Endothelial cell of umbilical vein (primary cell): ENCODE measurements around the gene SLC25A43. TPM values are rescaled to one million over a fixed set of nuclear protein-coding genes. Genes with fewer than 3 reads are reported as not detected.
"Not testable (repeated sequence)": the region's sequence is repeated elsewhere in the genome, so short reads cannot be mapped to it uniquely, and the experiment has no call there.

ENCODE experiments used
- BruUV-seq: library from RNA; stranded (reverse); fragments of 400-500 nt; replicated peaks from 2 replicates; lab custom pipeline; 2021; lab: Mats Ljungman, UMichigan
- CTCF ChIA-PET: fragments of 300-600, 350-600 bp; sonication (Branson Sonifier 250); formaldehyde crosslinking; loops from one replicate; lab custom pipeline; 2021; ENCODE audit warnings: antibody characterized with exemption, inconsistent platforms; lab: Charles Lee
- POLR2A ChIA-PET: fragments of 300-600, 350-600 bp; sonication (Branson Sonifier 250); formaldehyde crosslinking; loops from one replicate; lab custom pipeline; 2021; ENCODE audit warnings: antibody characterized with exemption, inconsistent platforms; lab: Charles Lee
- DNase-seq: peaks from one replicate; pipeline ENCODE4 v3.0.0-alpha.2; 2011; ENCODE audit warnings: low read depth, low spot score
- FAIRE-seq: peaks from 2 replicates; lab custom pipeline; 2011; peaks lifted over from hg19 to GRCh38; lab: Jason Lieb, UNC
- H2AFZ ChIP-seq: 2 replicates; pipeline ENCODE4 v1.6.0; 2012; ENCODE audit warnings: low read depth, low read length, control low read depth, inconsistent platforms
- H3K27ac ChIP-seq: 2 replicates; pipeline ENCODE4 v1.5.1; 2011; ENCODE audit warnings: low read depth, mild to moderate bottlenecking, control low read depth, low read length, moderate library complexity; ENCODE audit not compliant: insufficient read depth
- H3K27me3 ChIP-seq, 2 experiments: 2 replicates each; pipeline versions ENCODE4 v1.6.0 to v1.6.1; 2011; ENCODE audit warnings: low read length in 2 of 2, mixed read lengths in 1 of 2; ENCODE audit not compliant: control insufficient read depth in 2 of 2, insufficient read depth in 2 of 2
- H3K36me3 ChIP-seq, 2 experiments: 2 replicates in 1 of 2; 3 replicates in 1 of 2; pipeline ENCODE4 v1.5.1; 2011; ENCODE audit warnings: low read length in 2 of 2, mild to moderate bottlenecking in 1 of 2, moderate library complexity in 1 of 2; ENCODE audit not compliant: control insufficient read depth in 2 of 2, insufficient read depth in 2 of 2; ENCODE audit errors: extremely low read depth in 1 of 2
- H3K4me1 ChIP-seq: 3 replicates; pipeline ENCODE4 v1.5.1; 2011; ENCODE audit warnings: mild to moderate bottlenecking, low read length; ENCODE audit not compliant: control insufficient read depth, insufficient read depth; ENCODE audit errors: extremely low read depth
- H3K4me2 ChIP-seq: 2 replicates; pipeline ENCODE4 v1.6.1; 2011; ENCODE audit warnings: low read length, control low read depth, mixed read lengths; ENCODE audit not compliant: insufficient read depth
- H3K4me3 ChIP-seq, 3 experiments: fragments of 200-600 bp in 1 of 3; sonication (generic), shearing (Covaris generic) in 1 of 3; replicated peaks in 1 of 3; 2 replicates each; pipeline ENCODE4 v1.5.1; 2011 to 2016; ENCODE audit warnings: control low read depth in 3 of 3, low read length in 3 of 3, mild to moderate bottlenecking in 2 of 3, inconsistent platforms in 1 of 3, low read depth in 1 of 3, moderate library complexity in 1 of 3; ENCODE audit not compliant: insufficient read depth in 1 of 3
- H3K79me2 ChIP-seq: 2 replicates; pipeline ENCODE4 v1.6.0; 2012; ENCODE audit warnings: low read length, inconsistent platforms; ENCODE audit not compliant: control insufficient read depth, insufficient read depth
- H3K9ac ChIP-seq: replicated peaks from 2 replicates; pipeline ENCODE3; 2011; ENCODE audit warnings: low read length, control low read depth; ENCODE audit not compliant: insufficient read depth; ENCODE audit errors: extremely low read depth
- H3K9me1 ChIP-seq: replicated peaks from 3 replicates; pipeline ENCODE4 v1.6.0; 2011; ENCODE audit warnings: mild to moderate bottlenecking, low read length; ENCODE audit not compliant: control insufficient read depth, insufficient read depth; ENCODE audit errors: extremely low read depth
- H3K9me3 ChIP-seq: replicated peaks from 2 replicates; pipeline ENCODE4 v1.5.1; 2012; ENCODE audit warnings: low read length, inconsistent platforms; ENCODE audit not compliant: control insufficient read depth, insufficient read depth
- H4K20me1 ChIP-seq: replicated peaks from 2 replicates; pipeline ENCODE3; 2011; ENCODE audit warnings: mild to moderate bottlenecking, low read length; ENCODE audit not compliant: control insufficient read depth, insufficient read depth; ENCODE audit errors: extremely low read depth
- EZH2 ChIP-seq: IDR thresholded peaks from 2 replicates; pipeline ENCODE4 v1.6.1; 2012; ENCODE audit warnings: borderline replicate concordance, low read depth, mild to moderate bottlenecking, moderate library complexity, low read length, inconsistent platforms; ENCODE audit not compliant: severe bottlenecking
- FOS ChIP-seq: IDR thresholded peaks from 2 replicates; pipeline ENCODE4 v1.6.1; 2011; ENCODE audit warnings: mild to moderate bottlenecking, low read length, moderate library complexity, borderline replicate concordance; ENCODE audit not compliant: insufficient read depth
- GATA2 ChIP-seq: IDR thresholded peaks from 2 replicates; pipeline ENCODE4 v1.7.0; 2011; ENCODE audit warnings: low read depth, mild to moderate bottlenecking, moderate library complexity, mixed read lengths, low read length; ENCODE audit not compliant: insufficient read length, insufficient read depth
- JUN ChIP-seq: IDR thresholded peaks from 2 replicates; pipeline ENCODE4 v1.6.1; 2011; ENCODE audit warnings: borderline replicate concordance, low read depth; ENCODE audit not compliant: insufficient read length, insufficient read depth
- MYC ChIP-seq: IDR thresholded peaks from one replicate; pipeline ENCODE4 v1.6.1; 2011; ENCODE audit warnings: mild to moderate bottlenecking, low read depth, low read length
- POLR2A ChIP-seq: IDR thresholded peaks from 2 replicates; pipeline ENCODE4 v1.6.1; 2012; ENCODE audit warnings: low read depth, mild to moderate bottlenecking, control low read depth, low read length
- POLR2AphosphoS5 ChIP-seq: IDR thresholded peaks from 2 replicates; pipeline ENCODE4 v1.6.1; 2012; ENCODE audit warnings: low read depth, mild to moderate bottlenecking, control low read depth, low read length, moderate library complexity; ENCODE audit not compliant: insufficient read depth
- dilution Hi-C: fragments of 300-500 bp; cut with MboI; formaldehyde crosslinking; loops from one replicate; pipeline ENCODE4 v1.15.0; 2019; ENCODE audit warnings: low sequenced_read_pairs; ENCODE audit not compliant: extremely low pct_ligation_motif_present
- intact Hi-C: fragments of 100-400 bp; cut with micrococcal nuclease; formaldehyde crosslinking; loops from one replicate; pipeline ENCODE4 v1.10.0; 2022
- polyA plus RNA-seq, 4 experiments: library from polyadenylated mRNA; depleted of rRNA in 3 of 4; stranded (reverse) in 3 of 4; unstranded in 1 of 4; fragments of >200 nt; gene quantifications; 2 replicates each; pipeline versions ENCODE4 v1.2.1 to v1.2.3, GENCODE V29; 2011 to 2012; ENCODE audit warnings: missing spikeins in 1 of 4
- total RNA-seq: library from RNA; stranded (reverse); gene quantifications from 2 replicates; pipeline ENCODE4 v1.2.3, GENCODE V29; 2021
- TF ChIP-seq, protein P1 (sequence below), 2 donors: IDR thresholded peaks; 1 replicate in 1 of 2; 2 replicates in 1 of 2; pipeline ENCODE4 v1.5.1; 2011; ENCODE audit warnings: low read length in 2 of 2, mild to moderate bottlenecking in 2 of 2, moderate library complexity in 2 of 2, control low read depth in 1 of 2, inconsistent platforms in 1 of 2, low read depth in 1 of 2; ENCODE audit not compliant: insufficient read depth in 1 of 2; ENCODE audit errors: extremely low read depth in 1 of 2
- TF ChIP-seq, protein P2 (sequence below): IDR thresholded peaks from 2 replicates; pipeline ENCODE4 v1.6.1; 2011; ENCODE audit not compliant: insufficient read depth, insufficient read length

Gene SLC25A43
- total and polyA plus RNA-seq, 2 donors (not counting 3 experiments of a cell fraction or from before 2014, with no cell fraction given): 7.2 to 11.5 TPM

DNA sequence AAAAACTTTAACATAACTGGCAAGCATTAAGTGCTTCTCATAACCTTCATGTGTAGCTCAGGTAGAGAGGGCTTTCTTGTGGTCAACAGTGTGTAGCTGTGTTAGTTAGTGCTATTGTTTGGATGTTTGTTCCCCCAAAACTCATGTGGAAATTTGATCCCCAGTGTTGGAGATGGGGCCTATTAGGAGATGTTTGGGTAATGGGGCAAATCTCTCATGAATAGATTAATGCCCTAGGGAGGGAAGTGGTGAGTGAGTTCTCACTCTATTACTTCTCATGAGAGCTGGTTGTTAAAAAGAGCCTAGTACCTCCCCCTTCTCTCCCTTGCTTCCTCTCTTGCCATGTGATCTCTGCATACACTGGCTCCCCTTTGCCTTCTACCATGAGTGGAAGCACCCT lies 16.5 kb upstream of the SLC25A43 start:
- Histone ChIP-seq H2AFZ (no peak overlapping the region), H3K36me3 (no peaks in the 10 kb centered on the region), H3K4me1 (no peaks in the 10 kb centered on the region), H3K27ac (no peak overlapping the region), H4K20me1 (no peaks in the 10 kb centered on the region), H3K79me2 (no peaks in the 10 kb centered on the region), H3K4me2 (no peak overlapping the region), H3K27me3 (no peaks in the 10 kb centered on the region), H3K9ac (no peak overlapping the region), H3K9me1 (no peaks in the 10 kb centered on the region), H3K9me3 (no peaks in the 10 kb centered on the region), H3K4me3 (no peak overlapping the region)
- POLR2A ChIA-PET: no interaction called here
- no peak for DNase-seq
- CTCF ChIA-PET: no interaction called here
- intact Hi-C loops: no loop called here
- no peak for FAIRE-seq
- BruUV-seq: no TSS peak
- TF ChIP-seq MYC (no peak), POLR2AphosphoS5 (no peak), POLR2A (no peak), GATA2 (no peak), JUN (no peak), FOS (no peak), EZH2 (no peak)
- TF ChIP-seq, protein P1, sequence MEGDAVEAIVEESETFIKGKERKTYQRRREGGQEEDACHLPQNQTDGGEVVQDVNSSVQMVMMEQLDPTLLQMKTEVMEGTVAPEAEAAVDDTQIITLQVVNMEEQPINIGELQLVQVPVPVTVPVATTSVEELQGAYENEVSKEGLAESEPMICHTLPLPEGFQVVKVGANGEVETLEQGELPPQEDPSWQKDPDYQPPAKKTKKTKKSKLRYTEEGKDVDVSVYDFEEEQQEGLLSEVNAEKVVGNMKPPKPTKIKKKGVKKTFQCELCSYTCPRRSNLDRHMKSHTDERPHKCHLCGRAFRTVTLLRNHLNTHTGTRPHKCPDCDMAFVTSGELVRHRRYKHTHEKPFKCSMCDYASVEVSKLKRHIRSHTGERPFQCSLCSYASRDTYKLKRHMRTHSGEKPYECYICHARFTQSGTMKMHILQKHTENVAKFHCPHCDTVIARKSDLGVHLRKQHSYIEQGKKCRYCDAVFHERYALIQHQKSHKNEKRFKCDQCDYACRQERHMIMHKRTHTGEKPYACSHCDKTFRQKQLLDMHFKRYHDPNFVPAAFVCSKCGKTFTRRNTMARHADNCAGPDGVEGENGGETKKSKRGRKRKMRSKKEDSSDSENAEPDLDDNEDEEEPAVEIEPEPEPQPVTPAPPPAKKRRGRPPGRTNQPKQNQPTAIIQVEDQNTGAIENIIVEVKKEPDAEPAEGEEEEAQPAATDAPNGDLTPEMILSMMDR (IDR thresholded peaks at IDR 0.05; ENCODE audit: extremely low read depth in 1 of 2, insufficient read depth in 1 of 2, low read depth in 1 of 2, low read length in 2 of 2): no peak
- TF ChIP-seq, protein P2, sequence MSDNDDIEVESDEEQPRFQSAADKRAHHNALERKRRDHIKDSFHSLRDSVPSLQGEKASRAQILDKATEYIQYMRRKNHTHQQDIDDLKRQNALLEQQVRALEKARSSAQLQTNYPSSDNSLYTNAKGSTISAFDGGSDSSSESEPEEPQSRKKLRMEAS: no peak
- dilution Hi-C loops: no loop called here

DNA sequence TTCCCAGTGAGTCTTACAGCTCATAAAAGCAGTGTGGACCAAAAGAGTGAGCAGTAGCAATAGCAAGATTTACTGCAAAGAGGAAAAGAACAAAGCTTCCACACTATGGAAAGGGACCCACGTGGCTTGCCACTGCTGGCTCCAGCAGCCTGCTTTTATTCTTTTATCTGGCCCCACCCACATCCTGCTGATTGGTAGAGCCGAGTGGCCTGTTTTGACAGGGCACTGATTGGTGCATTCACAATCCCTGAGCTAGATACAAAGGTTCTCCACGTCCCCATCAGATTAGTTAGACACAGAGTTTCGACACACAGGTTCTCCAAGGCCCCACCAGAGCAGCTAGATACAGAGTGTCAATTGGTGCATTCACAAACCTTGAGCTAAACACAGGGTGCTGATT lies 12.5 kb upstream of the SLC25A43 start:
- intact Hi-C loops, H3K9ac ChIP-seq, H3K27ac ChIP-seq, H3K36me3 ChIP-seq, CTCF ChIA-PET, H3K79me2 ChIP-seq, BruUV-seq, DNase-seq, H3K4me3 ChIP-seq, H3K4me1 ChIP-seq, H3K4me2 ChIP-seq, FAIRE-seq, H2AFZ ChIP-seq, H3K27me3 ChIP-seq, POLR2A ChIA-PET, H3K9me3 ChIP-seq, H4K20me1 ChIP-seq, dilution Hi-C loops, H3K9me1 ChIP-seq: not testable (repeated sequence)

DNA sequence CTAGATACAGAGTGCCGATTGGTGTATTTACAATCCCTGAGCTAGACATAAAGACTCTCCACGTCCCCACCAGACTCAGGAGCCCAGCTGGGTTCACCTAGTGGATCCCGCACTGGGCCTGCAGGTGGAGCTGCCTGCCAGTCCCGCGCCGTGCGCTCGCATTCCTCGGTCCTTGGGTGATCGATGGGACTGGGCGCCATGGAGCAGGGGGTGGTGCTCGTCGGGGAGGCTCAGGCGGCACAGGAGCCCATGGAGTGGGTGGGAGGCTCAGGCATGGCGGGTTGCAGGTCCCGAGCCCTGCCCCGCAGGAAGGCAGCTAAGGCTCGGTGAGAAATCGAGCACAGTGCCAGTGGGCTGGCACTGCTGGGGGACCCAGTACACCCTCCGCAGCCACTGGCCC lies 11.7 kb upstream of the SLC25A43 start:
- H3K4me1 ChIP-seq, H3K9ac ChIP-seq, H3K4me2 ChIP-seq, H4K20me1 ChIP-seq, H3K9me1 ChIP-seq, dilution Hi-C loops, BruUV-seq, H3K4me3 ChIP-seq, H3K79me2 ChIP-seq, intact Hi-C loops, POLR2A ChIA-PET, FAIRE-seq, CTCF ChIA-PET, H3K27me3 ChIP-seq, DNase-seq, H2AFZ ChIP-seq, H3K27ac ChIP-seq, H3K36me3 ChIP-seq, H3K9me3 ChIP-seq: not testable (repeated sequence)
